Astrocyte (in vitro differentiated cells and primary cell): ENCODE data around the gene WNT11.

Experiments used
- CTCF ChIP-seq: IDR thresholded peaks from 2 replicates; pipeline ENCODE4 v1.5.1; 2011; ENCODE audit warnings: low read depth, mild to moderate bottlenecking, inconsistent platforms, low read length, moderate library complexity; ENCODE audit not compliant: insufficient read depth
- EZH2 ChIP-seq: IDR thresholded peaks from 2 replicates; pipeline ENCODE4 v1.6.1; 2012; ENCODE audit warnings: mild to moderate bottlenecking, low read length, inconsistent platforms; ENCODE audit not compliant: insufficient read depth

- TF ChIP-seq EZH2 (no peak), CTCF (no peak)
Measured at GRCh38 chr11:76206077-76206326, 300 bp downstream of the WNT11 start.
